Measurements from ENCODE around the gene TTLL8.

GRCh38 chr22:50039669-50040443 lies 18.2 kb downstream of the TTLL8 start:
- TF ChIP-seq CTCF (IDR thresholded peaks at IDR 0.05) (no peak), POLR2A (IDR thresholded peaks at IDR 0.05) (no peak)
